GM19438 (cell line): ENCODE results near the gene YTHDC2.
"Not testable (repeated sequence)": the region's sequence is repeated elsewhere in the genome, so short reads cannot be mapped to it uniquely, and the experiment has no call there.

ENCODE experiments used
- ATAC-seq: cut with Tn5 transposase; IDR thresholded peaks from one replicate; pipeline ENCODE4 v1.9.1; 2021; ENCODE audit warnings: low read depth; ENCODE audit not compliant: unreplicated experiment

Gene YTHDC2

DNA sequence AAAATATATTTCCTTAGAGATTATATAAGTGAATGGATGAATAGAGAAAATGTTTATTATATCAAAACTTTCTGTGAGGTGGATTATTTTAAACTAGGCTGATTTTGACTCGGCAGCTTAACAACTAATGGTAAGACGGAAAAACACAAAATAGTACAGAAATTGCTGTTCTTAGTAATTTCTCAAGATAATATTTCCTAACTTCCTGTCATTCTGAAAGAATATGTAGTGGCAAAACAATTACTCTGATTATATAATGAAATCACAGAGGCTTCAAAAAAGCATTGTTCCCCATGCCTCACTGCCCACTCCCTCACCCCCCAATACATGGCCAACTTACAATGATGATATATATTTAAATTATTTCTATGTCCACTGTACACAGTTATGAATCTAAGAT is 85.4 kb downstream of the YTHDC2 start:
- no peak for ATAC-seq

DNA sequence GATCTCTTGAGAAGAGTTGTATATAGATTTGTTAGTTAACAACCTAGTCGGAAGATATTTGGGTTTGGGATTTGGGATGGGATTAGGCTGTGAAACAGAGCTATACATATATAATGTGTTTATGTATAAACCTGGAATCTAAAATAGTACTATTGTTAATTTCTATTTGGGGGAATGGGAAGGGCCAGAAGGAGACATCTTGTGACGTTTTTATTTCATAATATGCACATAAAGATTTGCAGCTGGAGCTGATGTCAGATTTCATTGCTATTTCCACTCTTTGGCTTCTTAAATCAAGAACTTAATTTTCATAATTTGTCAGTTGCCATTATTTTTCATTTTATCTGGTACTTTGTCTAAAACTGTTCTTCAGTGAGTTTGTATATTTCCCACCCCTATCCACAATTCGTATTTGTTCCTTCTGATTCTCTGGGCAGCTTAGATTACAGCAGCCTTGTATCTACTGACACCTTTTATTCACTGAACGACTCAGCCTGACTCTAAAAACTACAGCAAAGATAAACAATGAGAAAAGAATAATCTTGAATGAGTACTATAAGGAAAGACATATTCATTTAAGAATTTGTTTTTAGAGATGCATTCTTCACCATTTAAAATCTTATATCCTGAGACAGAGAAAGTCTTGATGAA is 86.9 kb downstream of the YTHDC2 start:
- no peak for ATAC-seq

DNA sequence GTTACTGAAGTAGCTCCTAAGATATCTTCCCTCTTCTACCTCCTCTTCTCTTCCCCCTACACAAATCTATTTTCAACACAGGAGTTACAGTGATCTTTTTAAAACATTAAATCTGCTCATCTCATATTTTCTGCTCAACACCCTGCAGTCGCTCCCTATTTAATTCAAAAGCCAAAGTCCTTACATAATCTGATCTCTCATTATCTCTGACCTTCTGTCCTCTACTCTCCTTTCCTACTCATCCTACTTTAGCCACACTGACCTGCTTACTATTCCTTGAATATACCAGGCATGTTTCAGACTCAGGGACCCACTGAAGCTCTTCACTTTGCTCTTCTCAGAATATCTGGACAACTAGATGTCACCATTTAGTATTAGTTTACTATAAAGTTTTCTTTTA is 87.9 kb downstream of the YTHDC2 start:
- ATAC-seq: no peak

DNA sequence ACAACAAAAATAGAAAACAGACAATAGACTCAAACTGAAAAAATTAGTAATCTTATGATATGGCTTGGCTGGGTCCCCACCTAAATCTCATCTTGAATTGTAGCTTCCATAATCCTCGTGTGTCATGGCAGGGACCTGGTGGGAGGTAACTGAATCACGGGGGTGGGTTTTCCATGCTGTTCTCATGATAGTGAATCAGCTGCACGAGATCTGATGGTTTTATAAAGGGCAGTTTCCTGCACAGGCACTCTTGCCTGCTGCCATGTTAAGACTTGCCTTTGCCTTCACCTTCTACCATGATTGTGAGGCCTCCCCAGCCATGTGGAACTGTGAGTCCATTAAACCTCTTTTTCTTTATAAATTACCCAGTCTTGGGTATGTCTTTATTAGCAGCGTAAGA is 89.8 kb downstream of the YTHDC2 start:
- ATAC-seq: not testable (repeated sequence)

DNA sequence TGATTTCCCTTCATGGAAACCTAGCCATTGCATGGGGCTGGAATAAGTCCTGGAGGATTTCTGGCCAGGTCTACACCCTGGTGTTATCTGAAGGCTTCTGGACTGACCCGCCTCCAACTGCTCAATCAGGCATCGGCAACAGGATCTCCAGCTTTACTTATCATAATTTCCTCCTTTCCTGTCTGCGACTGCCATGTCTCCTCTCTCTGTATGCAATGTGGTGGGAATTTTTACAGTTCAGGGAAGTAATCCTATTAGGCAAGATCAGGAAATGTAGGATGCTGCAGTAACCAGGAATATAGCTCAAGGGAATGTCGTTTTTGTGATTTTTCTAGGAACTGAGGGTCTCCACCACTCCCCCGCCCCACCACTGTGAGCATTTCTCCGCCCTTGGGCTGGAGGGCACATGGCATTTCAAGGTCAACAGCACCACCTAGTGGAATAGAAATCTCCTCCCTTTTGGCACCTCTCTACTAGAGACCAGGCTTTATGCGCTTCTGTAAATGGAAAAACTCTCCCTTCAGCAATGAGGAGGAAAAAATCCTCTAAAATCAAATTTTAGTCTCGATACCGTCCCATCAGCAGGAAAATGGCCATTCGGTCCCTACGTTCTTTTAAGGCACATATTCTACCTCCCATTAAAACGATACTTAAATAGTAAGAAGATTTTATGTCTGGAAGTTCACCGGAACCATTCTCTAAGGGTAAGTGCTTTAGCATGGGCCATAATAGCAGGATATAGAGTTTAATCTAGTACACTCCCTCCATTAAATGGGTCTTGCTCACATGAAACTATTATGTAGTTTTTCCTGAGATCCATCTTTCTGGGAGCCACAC is 93.0 kb downstream of the YTHDC2 start:
- peak; percentile 83 for ATAC-seq

DNA sequence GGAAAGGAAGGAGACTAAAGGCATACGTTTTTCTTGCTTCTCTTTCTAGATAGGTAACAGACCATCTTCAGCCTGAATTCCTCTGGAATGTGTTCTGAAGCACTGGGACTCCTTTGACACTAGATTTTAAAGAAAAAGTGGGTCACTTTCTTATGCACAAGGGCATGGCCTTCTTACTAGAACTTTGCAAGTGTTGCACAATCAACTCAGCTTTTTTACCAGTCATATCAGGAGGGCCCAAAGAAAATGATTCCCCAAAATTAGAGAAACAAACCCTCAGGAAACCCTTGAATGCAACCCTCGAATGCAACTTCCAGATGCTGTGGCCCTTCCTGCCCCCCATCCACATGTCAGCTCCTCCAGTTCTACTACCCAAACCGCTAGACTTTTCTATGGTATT is 93.9 kb downstream of the YTHDC2 start:
- ATAC-seq: no peak

DNA sequence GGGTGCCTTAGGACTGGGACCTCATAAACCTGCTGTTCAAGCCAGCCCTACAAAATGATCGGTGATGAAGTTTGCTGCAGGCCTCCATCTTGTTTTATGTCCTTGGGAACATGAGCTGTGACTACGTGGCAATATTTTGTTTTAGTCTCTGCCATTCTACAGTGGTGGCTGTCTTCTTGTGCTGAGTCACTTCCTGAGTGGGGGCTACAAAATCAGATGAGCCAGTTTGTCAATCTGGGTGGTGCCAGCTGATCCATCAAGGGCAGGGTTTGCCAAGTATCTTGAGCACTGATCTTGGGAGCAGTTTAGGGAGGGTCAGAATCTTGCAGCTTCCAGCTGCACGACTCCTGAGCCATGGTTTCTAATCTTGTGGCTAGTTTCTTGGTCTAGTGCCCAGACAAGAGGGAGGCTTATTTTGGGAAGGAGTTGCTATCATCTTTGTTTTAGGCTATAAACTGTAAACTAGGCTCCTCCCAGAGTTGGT is 94.7 kb downstream of the YTHDC2 start:
- no peak for ATAC-seq

DNA sequence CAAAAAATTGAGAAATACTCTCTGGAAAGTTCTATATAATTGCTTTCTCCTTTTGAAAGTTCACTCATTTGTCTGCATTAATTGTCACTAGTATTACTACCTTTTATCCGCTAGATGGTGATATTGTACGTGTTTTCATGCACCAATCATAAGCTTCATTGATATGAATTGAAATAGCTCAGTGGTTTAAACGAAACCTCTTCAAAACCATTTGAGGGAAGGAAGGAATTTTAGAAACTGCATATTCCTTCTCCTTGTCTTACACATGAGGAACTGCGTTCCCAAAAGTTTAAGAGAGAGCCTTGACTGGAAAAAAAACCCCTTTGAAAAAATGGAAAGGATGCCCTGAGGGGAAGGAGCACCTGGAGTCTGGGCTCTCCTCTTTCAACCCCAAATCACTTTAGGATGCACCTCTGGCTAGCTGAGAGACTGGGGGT is 98.6 kb downstream of the YTHDC2 start:
- peak; percentile 69 for ATAC-seq

DNA sequence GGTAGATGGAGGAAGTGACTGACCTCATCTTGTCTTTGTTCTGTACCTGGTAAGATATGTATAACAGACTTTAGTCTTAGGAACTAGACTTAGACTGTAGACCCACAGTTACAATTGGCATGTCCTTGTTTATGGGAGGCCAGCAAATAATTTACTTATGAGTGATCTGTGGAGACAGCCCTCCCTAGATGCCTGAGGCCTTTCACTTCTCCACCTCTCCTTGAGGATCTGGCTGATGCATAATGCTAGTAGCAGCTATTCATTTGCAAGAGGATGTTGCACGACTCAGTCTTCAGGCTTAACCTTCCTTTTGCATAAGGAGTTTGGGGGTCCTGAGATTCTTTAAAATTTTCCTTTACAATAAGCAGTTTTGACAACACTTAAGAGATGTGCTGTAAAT is 100.7 kb downstream of the YTHDC2 start:
- ATAC-seq: no peak

DNA sequence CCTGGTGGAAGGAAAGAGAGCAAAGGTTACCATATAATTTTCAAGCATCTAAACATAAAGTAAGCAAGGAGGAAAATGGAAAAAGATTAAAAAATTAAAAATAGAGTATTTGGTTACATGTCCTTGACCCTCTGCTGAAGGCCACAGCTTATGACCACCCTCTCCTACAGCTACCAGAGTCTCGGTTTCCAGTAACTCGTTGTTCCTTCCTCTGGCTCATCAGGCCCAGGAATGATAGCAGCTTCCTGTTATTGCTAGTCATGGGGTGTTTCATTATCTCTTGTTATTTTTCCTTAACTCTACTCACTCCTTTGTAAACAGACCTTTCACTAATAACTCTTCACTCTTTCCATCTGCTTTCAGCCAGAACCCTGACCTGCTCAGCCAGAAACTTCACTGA is 102.2 kb downstream of the YTHDC2 start:
- ATAC-seq: no peak

DNA sequence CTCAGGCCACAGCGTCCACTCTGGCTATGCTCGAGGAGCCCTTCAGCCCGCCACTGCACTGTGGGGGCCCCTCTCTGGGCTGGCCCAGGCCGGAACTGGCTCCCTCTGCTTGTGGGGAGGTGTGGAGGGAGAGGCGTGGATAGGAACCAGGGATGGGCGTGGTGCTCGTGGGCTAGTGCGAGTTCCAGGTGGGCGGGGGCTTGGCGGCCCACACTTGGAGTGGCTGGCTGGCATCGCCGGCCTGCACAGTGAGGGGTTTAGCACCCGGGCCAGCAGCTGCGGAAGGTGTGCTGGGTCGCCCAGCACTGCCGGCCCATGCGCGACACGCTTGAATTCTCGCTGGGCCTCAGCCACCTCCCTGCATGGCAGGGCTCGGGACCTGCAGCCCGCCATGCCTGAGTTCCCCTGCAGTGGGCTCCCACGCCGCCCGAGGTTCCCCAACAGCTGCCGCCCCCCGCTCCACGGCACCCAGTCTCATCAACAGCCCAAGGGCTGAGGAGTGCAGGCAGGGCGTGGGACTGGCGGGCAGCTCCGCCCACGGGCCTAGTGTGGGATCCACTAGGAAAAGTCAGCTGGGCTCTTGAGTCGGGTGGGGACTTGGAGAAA is 103.8 kb downstream of the YTHDC2 start:
- no peak for ATAC-seq

DNA sequence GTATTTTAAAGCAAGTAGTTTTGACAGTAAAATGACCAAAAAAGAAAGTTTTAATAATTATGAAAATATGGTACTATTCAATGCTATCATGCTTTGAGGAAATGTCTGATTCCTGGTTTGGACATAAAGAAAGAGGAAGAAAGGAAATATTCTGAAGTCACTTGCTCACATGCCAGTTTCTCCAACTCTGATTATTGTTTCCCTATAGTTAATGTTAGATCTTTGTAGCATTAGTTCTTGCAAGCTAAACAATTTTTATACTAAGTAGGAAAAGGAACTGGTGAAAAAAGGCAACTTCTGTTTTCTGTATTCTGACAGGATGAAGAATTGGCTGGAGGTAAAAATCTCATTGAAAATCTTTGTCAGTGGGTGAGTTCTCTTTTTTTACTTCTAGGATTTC is 119.5 kb downstream of the YTHDC2 start:
- no peak for ATAC-seq

DNA sequence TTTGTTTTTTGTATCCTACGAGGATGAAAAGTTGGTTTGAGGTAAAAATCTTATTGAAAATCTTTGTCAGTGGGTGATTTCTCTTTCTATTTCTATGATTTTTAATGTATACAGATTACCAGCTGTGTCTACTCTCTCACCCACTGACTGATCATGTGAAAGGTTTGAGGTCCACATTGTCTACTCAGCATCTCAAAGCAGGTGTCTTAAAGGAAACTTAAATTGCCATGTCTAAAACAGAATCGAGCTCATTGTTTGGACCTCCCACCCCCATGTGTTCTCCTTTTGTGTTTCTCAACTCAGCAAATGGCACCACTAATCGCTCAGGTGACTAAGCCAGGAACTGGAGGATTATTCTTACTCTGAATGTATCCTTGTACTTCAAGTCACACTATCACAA is 121.5 kb downstream of the YTHDC2 start:
- ATAC-seq: no peak

DNA sequence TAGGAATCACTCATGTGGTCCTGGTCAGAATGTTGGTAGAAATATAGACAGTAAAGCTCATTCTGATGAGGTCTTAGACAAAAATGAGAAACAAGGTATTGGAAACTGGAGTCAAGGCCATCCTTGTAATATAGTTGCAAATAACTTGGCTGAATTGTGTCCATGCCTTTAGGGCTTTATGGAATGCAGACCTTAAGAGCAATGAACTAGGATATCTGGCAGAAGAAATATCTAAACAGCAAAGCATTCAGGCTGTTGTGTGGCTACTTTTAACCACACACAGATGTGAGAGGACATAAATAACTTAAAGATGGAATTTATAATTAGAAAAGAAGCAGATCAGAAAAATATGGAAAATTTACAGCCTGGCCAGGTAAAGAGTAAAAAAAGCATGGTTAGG is 128.2 kb downstream of the YTHDC2 start:
- no peak for ATAC-seq
